Transverse colon (tissue), 4 donors: Measurements from ENCODE around the gene ADSL. TPM values are rescaled to one million over a fixed set of nuclear protein-coding genes. Genes with fewer than 3 reads are reported as not detected.

Experiments
- DNase-seq: peaks from one replicate; pipeline ENCODE4 v3.0.0-alpha.2; 2019
- H3K27ac ChIP-seq, 4 donors: fragments of 200-600 bp; sonication (generic); 2 replicates each; pipeline ENCODE4 v1.5.1; 2016 to 2018; ENCODE audit warnings: inconsistent platforms in 4 of 4
- H3K27me3 ChIP-seq: fragments of 200-600 bp; sonication (generic); 2 replicates; pipeline ENCODE4 v1.5.1; 2017; ENCODE audit warnings: inconsistent platforms
- H3K36me3 ChIP-seq, 4 donors: fragments of 200-600 bp; sonication (generic); 2 replicates each; pipeline ENCODE4 v1.5.1; 2017 to 2019; ENCODE audit warnings: inconsistent platforms in 4 of 4
- H3K4me1 ChIP-seq, 4 donors: fragments of 200-600 bp; sonication (generic); 2 replicates each; pipeline ENCODE4 v1.5.1; 2017 to 2020; ENCODE audit warnings: inconsistent platforms in 4 of 4
- H3K4me3 ChIP-seq, 4 donors: fragments of 200-600 bp; sonication (generic); 1 replicate in 1 of 4; 2 replicates in 3 of 4; pipeline versions ENCODE4 v1.5.1 to v1.6.1; 2017 to 2019; ENCODE audit warnings: inconsistent platforms in 4 of 4
- H3K9me3 ChIP-seq, 2 donors: fragments of 200-600 bp; sonication (generic); 2 replicates each; pipeline ENCODE4 v1.5.1; 2017 to 2019; ENCODE audit warnings: inconsistent platforms in 2 of 2
- EP300 ChIP-seq: sonication (generic); formaldehyde crosslinking; IDR thresholded peaks from one replicate; pipeline ENCODE4 v1.6.1; 2017; ENCODE audit warnings: antibody characterized with exemption, low read depth
- POLR2A ChIP-seq: fragments of 450-650 bp; IDR thresholded peaks from one replicate; pipeline ENCODE4 v1.6.1; 2016; ENCODE audit warnings: antibody characterized with exemption, mild to moderate bottlenecking, moderate library complexity
- POLR2AphosphoS5 ChIP-seq, 3 donors: sonication (generic); formaldehyde crosslinking; IDR thresholded peaks; one replicate each; pipeline ENCODE4 v1.6.1; 2016; ENCODE audit warnings: antibody characterized with exemption in 3 of 3
- WGBS, 2 donors: methylation state at CpG; one replicate each; pipeline ENCODE4 v1.1.5; 2018; ENCODE audit warnings: low coverage in 1 of 2; 5-methylcytosine and 5-hydroxymethylcytosine counted together
- in situ Hi-C, 4 donors: fragments of 200-750 bp; cut with MboI; loops; one replicate each; pipeline versions ENCODE4 v1.15.0 to v1.15.1; 2017; ENCODE audit warnings: low sequenced_read_pairs in 3 of 4, low pct_ligation_motif_present in 1 of 4, low pct_unique_long_range_greater_than_20kb in 1 of 4
- intact Hi-C: fragments of 100-400 bp; cut with DNase I; formaldehyde crosslinking; loops from one replicate; pipeline ENCODE4 v1.15.1; 2023; ENCODE audit warnings: low total_unique reads
- total RNA-seq, 4 donors: library from RNA; depleted of rRNA; stranded (reverse); fragments of >200 nt; gene quantifications; one replicate each; pipeline ENCODE4 v1.1.0, GENCODE V29; 2016
- TF ChIP-seq, protein P1 (sequence below), 5 experiments: fragments of 200-600 bp in 3 of 5; fragments of 450-650 bp in 2 of 5; sonication (generic) in 3 of 5; IDR thresholded peaks; 1 replicate in 2 of 5; 2 replicates in 3 of 5; pipeline ENCODE4 v1.5.1; 2016 to 2017; ENCODE audit warnings: antibody characterized with exemption in 5 of 5, inconsistent platforms in 3 of 5, mild to moderate bottlenecking in 2 of 5, moderate library complexity in 1 of 5

The ADSL gene
- total RNA-seq, 4 donors from 2014 or later, result 13.5 to 70.7 (median 41.8) TPM

DNA sequence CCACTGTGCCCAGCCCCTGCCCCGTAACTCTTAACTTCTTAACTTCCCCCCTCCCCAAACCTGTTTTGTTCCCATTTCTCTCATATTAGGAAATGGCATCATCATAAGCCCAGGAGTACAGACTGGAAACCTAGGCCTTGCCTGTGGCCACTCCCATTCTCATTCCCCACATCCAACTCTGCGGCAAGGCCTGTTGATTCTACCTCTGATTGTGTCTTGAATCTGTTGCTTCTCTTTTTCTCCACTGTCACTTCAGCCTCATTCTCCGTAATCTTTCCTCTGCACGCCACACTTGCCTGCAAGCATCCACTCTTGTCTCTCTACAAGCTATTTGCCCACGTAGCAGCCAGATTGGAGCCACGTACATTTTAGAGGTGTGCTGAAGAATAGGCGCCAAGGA, 49.3 kb downstream of the ADSL start:
- TF ChIP-seq EP300, result no peak
- TF ChIP-seq, protein P1, sequence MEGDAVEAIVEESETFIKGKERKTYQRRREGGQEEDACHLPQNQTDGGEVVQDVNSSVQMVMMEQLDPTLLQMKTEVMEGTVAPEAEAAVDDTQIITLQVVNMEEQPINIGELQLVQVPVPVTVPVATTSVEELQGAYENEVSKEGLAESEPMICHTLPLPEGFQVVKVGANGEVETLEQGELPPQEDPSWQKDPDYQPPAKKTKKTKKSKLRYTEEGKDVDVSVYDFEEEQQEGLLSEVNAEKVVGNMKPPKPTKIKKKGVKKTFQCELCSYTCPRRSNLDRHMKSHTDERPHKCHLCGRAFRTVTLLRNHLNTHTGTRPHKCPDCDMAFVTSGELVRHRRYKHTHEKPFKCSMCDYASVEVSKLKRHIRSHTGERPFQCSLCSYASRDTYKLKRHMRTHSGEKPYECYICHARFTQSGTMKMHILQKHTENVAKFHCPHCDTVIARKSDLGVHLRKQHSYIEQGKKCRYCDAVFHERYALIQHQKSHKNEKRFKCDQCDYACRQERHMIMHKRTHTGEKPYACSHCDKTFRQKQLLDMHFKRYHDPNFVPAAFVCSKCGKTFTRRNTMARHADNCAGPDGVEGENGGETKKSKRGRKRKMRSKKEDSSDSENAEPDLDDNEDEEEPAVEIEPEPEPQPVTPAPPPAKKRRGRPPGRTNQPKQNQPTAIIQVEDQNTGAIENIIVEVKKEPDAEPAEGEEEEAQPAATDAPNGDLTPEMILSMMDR (IDR thresholded peaks at IDR 0.05), result no peak
- TF ChIP-seq POLR2AphosphoS5 (IDR thresholded peaks at IDR 0.05), result no peak
- no peak for TF ChIP-seq POLR2A
- Histone ChIP-seq H3K27ac (peak overlapping the region; percentile 56 to 79 (median 75)), H3K4me1 (peaks cover 0 to 61% (median 17%) of the 10 kb centered on the region in 4 donors), H3K9me3 (no peaks in the 10 kb centered on the region), H3K4me3 (no peak overlapping the region), H3K36me3 (peaks cover 0 to under 1% (median 0%) of the 10 kb centered on the region in 4 donors), H3K27me3 (no peaks in the 10 kb centered on the region)
- 98 to 99% methylated on average over 5 to 7 of the region's 7 CpGs for WGBS, 2 donors
- intact Hi-C loops (no loop called here), in situ Hi-C loops (no loop called here)
- no peak for DNase-seq

GRCh38 chr22:40396882-40397281, 50.6 kb downstream of the ADSL start:
- Histone ChIP-seq H3K27ac (peak overlapping the region; percentile 56 to 79 (median 75)), H3K4me1 (peaks cover 0 to 59% (median 17%) of the 10 kb centered on the region in 4 donors)
- TF ChIP-seq, protein P1 (IDR thresholded peaks at IDR 0.05), result no peak
- TF ChIP-seq EP300 (peak; percentile 48), POLR2A (no peak), POLR2AphosphoS5 (IDR thresholded peaks at IDR 0.05) (peak; percentile 45 to 54 (median 49))

DNA sequence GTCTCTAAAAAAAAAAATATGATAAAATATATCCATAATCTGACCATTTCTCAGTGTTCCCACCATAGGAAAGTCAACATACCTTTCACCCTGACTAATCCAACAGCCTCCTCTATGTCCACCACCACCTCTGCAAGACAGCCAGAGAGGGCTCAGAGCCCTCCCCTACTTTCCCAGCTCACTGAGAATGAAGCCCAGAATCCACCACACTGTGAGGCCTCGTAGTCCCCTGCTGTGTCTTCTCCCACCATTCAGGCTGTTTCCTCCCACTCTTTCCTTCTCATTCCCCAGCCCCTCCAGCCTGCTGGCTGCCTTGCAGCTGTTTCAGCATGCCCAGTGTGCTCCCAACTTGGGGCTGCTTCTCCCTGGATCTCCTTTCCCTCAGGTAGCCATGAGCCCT, 51.1 kb downstream of the ADSL start:
- Histone ChIP-seq H3K27ac (peak overlapping the region; percentile 56 to 79 (median 75)), H3K4me1 (peaks cover 0 to 57% (median 17%) of the 10 kb centered on the region in 4 donors), H3K9me3 (no peaks in the 10 kb centered on the region), H3K36me3 (peaks cover 0 to 12% (median 5%) of the 10 kb centered on the region in 4 donors), H3K4me3 (no peak overlapping the region), H3K27me3 (no peaks in the 10 kb centered on the region)
- WGBS, 2 donors, result 45% methylated on average over 1 of the region's 1 CpG; no CpG with 5 or more reads in 1 of the 2 donors
- in situ Hi-C loops, result no loop called here
- TF ChIP-seq EP300, result no peak
- TF ChIP-seq POLR2AphosphoS5 (IDR thresholded peaks at IDR 0.05), result no peak
- no peak for TF ChIP-seq POLR2A
- TF ChIP-seq, protein P1 (IDR thresholded peaks at IDR 0.05), result no peak
- intact Hi-C loops, result no loop called here
- DNase-seq, result no peak

More at GRCh38 chr22:40396882-40397281, 50.6 kb downstream of the ADSL start:
- 30 to 40% methylated on average over 3 to 4 of the region's 4 CpGs for WGBS, 2 donors
- no peak overlapping the region for H3K4me3 ChIP-seq
- no peaks in the 10 kb centered on the region for H3K9me3 ChIP-seq
- intact Hi-C loops, result no loop called here
- peaks cover 0 to 9% (median 4%) of the 10 kb centered on the region in 4 donors for H3K36me3 ChIP-seq
- DNase-seq, result peak; percentile 85
- in situ Hi-C loops, result no loop called here
- H3K27me3 ChIP-seq, result no peaks in the 10 kb centered on the region

DNA sequence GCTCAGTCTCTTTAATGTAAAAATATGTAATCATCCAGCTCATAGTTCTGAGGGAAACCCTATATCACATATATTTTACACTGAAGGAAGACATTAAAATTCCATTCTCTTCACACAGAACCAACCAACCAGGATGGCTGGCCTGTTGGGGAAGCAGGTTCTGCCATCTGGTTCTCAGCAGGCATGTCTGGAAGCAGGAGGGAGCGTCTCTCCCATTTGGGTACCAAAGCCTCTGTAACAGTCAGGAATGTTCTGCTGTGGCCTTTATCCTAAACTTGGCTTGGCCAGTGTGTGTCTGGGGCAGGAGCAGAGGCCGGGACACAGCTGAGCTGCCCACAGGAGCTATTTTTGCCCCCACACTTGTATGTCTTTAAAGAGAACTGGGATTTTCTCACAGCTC, 53.3 kb downstream of the ADSL start:
- 79% methylated on average over 2 of the region's 2 CpGs; no CpG with 5 or more reads in 1 of the 2 donors for WGBS, 2 donors
- in situ Hi-C loops (no loop called here), intact Hi-C loops (no loop called here)

More for the DNA sequence above, 53.3 kb downstream of the ADSL start:
- no peaks in the 10 kb centered on the region for H3K27me3 ChIP-seq
- H3K27ac ChIP-seq, result peak overlapping the region in 1 of 4 donors; percentile 44
- H3K4me3 ChIP-seq, result no peak overlapping the region
- TF ChIP-seq, protein P1 (IDR thresholded peaks at IDR 0.05), result no peak
- TF ChIP-seq POLR2AphosphoS5 (IDR thresholded peaks at IDR 0.05), result no peak
- no peak for TF ChIP-seq EP300
- peaks cover 0 to 12% (median 5%) of the 10 kb centered on the region in 4 donors for H3K36me3 ChIP-seq
- DNase-seq, result no peak
- no peaks in the 10 kb centered on the region for H3K9me3 ChIP-seq
- peaks cover 0 to 54% (median 17%) of the 10 kb centered on the region in 4 donors for H3K4me1 ChIP-seq
